A549 (cell line): ENCODE data around the gene TGFBR2. TPM values are rescaled to one million over a fixed set of nuclear protein-coding genes. Genes with fewer than 3 reads are reported as not detected.

Source experiments
- ATAC-seq, 2 experiments: fragments of 200-7000 bp in 1 of 2; fragments of >200 bp in 1 of 2; cut with Nextera tagmentation in 1 of 2; cut with Tn5 transposase in 1 of 2; 3 replicates each; pipeline versions ENCODE4 v1.8.0 to v1.9.1; 2018 to 2020; ENCODE audit warnings: mild to moderate bottlenecking in 1 of 2, moderate library complexity in 1 of 2
- CTCF ChIA-PET: fragments of 300-600 bp; sonication (Branson Sonifier 250); formaldehyde crosslinking; extraction: SDS; loops from one replicate; lab custom pipeline; 2021; ENCODE audit warnings: antibody characterized with exemption, inconsistent platforms; lab: Yijun Ruan, JAX
- POLR2A ChIA-PET: fragments of 350-600 bp; formaldehyde crosslinking; extraction: SDS; loops from one replicate; lab custom pipeline; 2021; ENCODE audit warnings: antibody characterized with exemption, inconsistent platforms; lab: Yijun Ruan, JAX
- DNase-seq, 2 experiments: peaks; one replicate each; pipeline versions ENCODE4 v3.0.0 to v3.0.0-alpha.2; 2011 to 2016; ENCODE audit warnings: low read depth in 1 of 2, low spot score in 1 of 2
- FAIRE-seq: peaks from 2 replicates; lab custom pipeline; 2011; peaks lifted over from hg19 to GRCh38; lab: Jason Lieb, UNC
- H3K27ac ChIP-seq, 2 experiments: fragments of >200 bp; sonication (Bioruptor Twin); formaldehyde crosslinking; 3 replicates each; pipeline ENCODE4 v1.5.1; 2016 to 2017
- H3K4me1 ChIP-seq: fragments of >200 bp; sonication (Bioruptor Twin); formaldehyde crosslinking; 3 replicates; pipeline ENCODE4 v1.6.1; 2016
- H3K4me2 ChIP-seq: fragments of >200 bp; sonication (Bioruptor Twin); formaldehyde crosslinking; 3 replicates; pipeline ENCODE4 v1.6.1; 2016
- H3K4me3 ChIP-seq: fragments of >200 bp; sonication (Bioruptor Twin); formaldehyde crosslinking; 3 replicates; pipeline ENCODE4 v1.5.1; 2016
- H3K9me3 ChIP-seq: fragments of >200 bp; sonication (Bioruptor Twin); formaldehyde crosslinking; 3 replicates; pipeline ENCODE4 v1.6.1; 2016
- BCL3 ChIP-seq: fragments of >200 bp; sonication (Bioruptor Twin); formaldehyde crosslinking; IDR thresholded peaks from 3 replicates; pipeline ENCODE4 v1.6.1; 2016
- CBX8 ChIP-seq: fragments of 200-600 bp; sonication (generic); IDR thresholded peaks from 2 replicates; pipeline ENCODE4 v1.6.1; 2016
- CEBPB ChIP-seq, 2 experiments: fragments of >200 bp in 1 of 2; sonication (Bioruptor Twin) in 1 of 2; formaldehyde crosslinking in 1 of 2; IDR thresholded peaks; 2 replicates each; pipeline ENCODE4 v1.6.1; 2012 to 2016
- CHD4 ChIP-seq: fragments of 200-600 bp; sonication (generic); IDR thresholded peaks from 2 replicates; pipeline ENCODE4 v1.6.1; 2016; ENCODE audit warnings: antibody characterized with exemption, mild to moderate bottlenecking, borderline replicate concordance
- E2F6 ChIP-seq: IDR thresholded peaks from 2 replicates; pipeline ENCODE4 v1.6.1; 2012; ENCODE audit warnings: low read depth, borderline replicate concordance
- EHMT2 ChIP-seq: fragments of 200-600 bp; sonication (generic); IDR thresholded peaks from 2 replicates; pipeline ENCODE4 v1.6.1; 2016; ENCODE audit warnings: antibody characterized with exemption, low read depth, mild to moderate bottlenecking, moderate library complexity
- ELK1 ChIP-seq: fragments of 150-350 bp; IDR thresholded peaks from 2 replicates; pipeline ENCODE4 v1.6.1; 2014; ENCODE audit warnings: low read depth, mild to moderate bottlenecking, low read length
- ESRRA ChIP-seq: fragments of 150-350 bp; IDR thresholded peaks from 2 replicates; pipeline ENCODE4 v1.6.1; 2014; ENCODE audit warnings: mild to moderate bottlenecking, low read length, borderline replicate concordance
- FOXS1 ChIP-seq: fragments of 250-450 bp; sonication (Bioruptor Pico); IDR thresholded peaks from 2 replicates; pipeline ENCODE4 v1.5.0; 2020; ENCODE audit warnings: mild to moderate bottlenecking, moderate library complexity
- GATA3 ChIP-seq: IDR thresholded peaks from 2 replicates; pipeline ENCODE4 v1.6.1; 2012; ENCODE audit warnings: borderline replicate concordance
- HMGXB4 ChIP-seq: fragments of 250-450 bp; sonication (Bioruptor Pico); IDR thresholded peaks from 2 replicates; pipeline ENCODE4 v1.5.0; 2021; ENCODE audit warnings: mild to moderate bottlenecking, moderate library complexity, borderline replicate concordance
- HOXB13 ChIP-seq: fragments of 250-450 bp; sonication (Bioruptor Pico); IDR thresholded peaks from 2 replicates; pipeline ENCODE4 v1.5.0; 2020; ENCODE audit warnings: low read depth, mild to moderate bottlenecking, moderate library complexity
- HOXB5 ChIP-seq: fragments of 250-450 bp; sonication (Bioruptor Pico); IDR thresholded peaks from 2 replicates; pipeline ENCODE4 v1.5.0; 2020; ENCODE audit warnings: mild to moderate bottlenecking, moderate library complexity
- KDM5A ChIP-seq: fragments of 200-600 bp; sonication (generic); IDR thresholded peaks from 2 replicates; pipeline ENCODE4 v1.6.1; 2016; ENCODE audit warnings: antibody characterized with exemption, mild to moderate bottlenecking
- MAZ ChIP-seq: fragments of 150-350 bp; IDR thresholded peaks from 2 replicates; pipeline ENCODE4 v1.6.1; 2014; ENCODE audit warnings: antibody characterized with exemption, low read depth, low read length, borderline replicate concordance
- NR3C1 ChIP-seq: fragments of >200 bp; sonication (Bioruptor Twin); formaldehyde crosslinking; IDR thresholded peaks from 3 replicates; pipeline ENCODE4 v1.6.1; 2017
- RAD21 ChIP-seq, 2 experiments: fragments of >200 bp in 1 of 2; sonication (Bioruptor Twin) in 1 of 2; formaldehyde crosslinking in 1 of 2; IDR thresholded peaks in 1 of 2; conservative IDR thresholded peaks in 1 of 2; 2 replicates in 1 of 2; 3 replicates in 1 of 2; pipeline ENCODE4 v1.6.1; 2012 to 2018; ENCODE audit warnings: inconsistent platforms in 1 of 2
- REST ChIP-seq: fragments of 200-600 bp; sonication (generic); IDR thresholded peaks from 2 replicates; pipeline ENCODE4 v1.6.1; 2016; ENCODE audit warnings: antibody characterized with exemption, mild to moderate bottlenecking, moderate library complexity
- RNF2 ChIP-seq: fragments of 200-600 bp; sonication (generic); IDR thresholded peaks from 2 replicates; pipeline ENCODE4 v1.6.1; 2016; ENCODE audit warnings: low read depth, mild to moderate bottlenecking, antibody characterized with exemption, moderate library complexity, borderline replicate concordance
- ZFP36 ChIP-seq: fragments of 450-650 bp; IDR thresholded peaks from 2 replicates; pipeline ENCODE4 v1.6.1; 2014; ENCODE audit warnings: borderline replicate concordance; ENCODE audit not compliant: partially characterized antibody
- ZSCAN20 ChIP-seq: fragments of 250-450 bp; sonication (Bioruptor Pico); IDR thresholded peaks from 2 replicates; pipeline ENCODE4 v1.8.0; 2022; ENCODE audit warnings: mild to moderate bottlenecking, moderate library complexity
- WGBS: methylation state at CpG from one replicate; pipeline ENCODE4 v1.1.6; 2017; ENCODE audit errors: missing lambda C conversion rate; 5-methylcytosine and 5-hydroxymethylcytosine counted together
- polyA plus RNA-seq, 4 experiments: library from polyadenylated mRNA; depleted of rRNA in 3 of 4; stranded (reverse); fragments of >200 nt; fragmentation: RNase III in 1 of 4; extraction: RNeasy Plus Mini Kit Qiagen cat#74134 plus additional on column Dnase treatment in 1 of 4; gene quantifications; 2 replicates in 3 of 4; 3 replicates in 1 of 4; pipeline ENCODE4 v1.2.3, GENCODE V29; 2011 to 2017

TGFBR2 gene
- polyA plus RNA-seq, 2 of the 4 experiments (the other 2 are of a cell fraction): 48.5 to 97.4 TPM

GRCh38 chr3:30567139-30567753, 39.2 kb upstream of the TGFBR2 start:
- POLR2A ChIA-PET: no interaction called here
- DNase-seq: no peak
- Histone ChIP-seq H3K4me1 (no peaks in the 10 kb centered on the region), H3K4me3 (no peak overlapping the region), H3K27ac (peak overlapping the region in 1 of 2 experiments; percentile 59; a peak in 3 of 6 replicates), H3K9me3 (peaks cover 6% of the 10 kb centered on the region; the same call in 2 of the 3 replicates), H3K4me2 (no peak overlapping the region)
- FAIRE-seq: no peak
- CTCF ChIA-PET: interaction anchor here (0.7 to 1.3 kb wide), 3 partner anchors 8 to 19 kb away, joined by 3 read pairs; no protein-coding TSS in a partner anchor
- peak in 1 of 2 experiments; percentile 28; a peak in 1 of 6 replicates for ATAC-seq
- TF ChIP-seq CEBPB (IDR thresholded peaks at IDR 0.05) (no peak), RAD21 (conservative IDR thresholded peaks at IDR 0.05 in 1 of 2, IDR thresholded peaks at IDR 0.05 in 1 of 2) (peak in 1 of 2 experiments; percentile 8; a peak in 1 of 5 replicates), HOXB5 (no peak)
- 93% methylated on average over 8 of the region's 8 CpGs for WGBS

- peaks cover 28% of the 10 kb centered on the region for H3K4me1 ChIP-seq
- H3K4me3 ChIP-seq: no peak overlapping the region
- H3K4me2 ChIP-seq: no peak overlapping the region
- peak overlapping the region in 1 of 2 experiments; percentile 83; a peak in 3 of 6 replicates for H3K27ac ChIP-seq
- WGBS: 70% methylated on average over 4 of the region's 4 CpGs
- ChIA-PET POLR2A (no interaction called here), CTCF (no interaction called here)
- no peak for DNase-seq
- FAIRE-seq: no peak
- peaks cover 3% of the 10 kb centered on the region; the same call in 1 of the 3 replicates for H3K9me3 ChIP-seq
- no peak for ATAC-seq
- TF ChIP-seq HOXB13 (no peak), ESRRA (no peak), ZSCAN20 (CRISPR knock-in tag) (no peak), CBX8 (no peak), E2F6 (no peak), RNF2 (no peak), KDM5A (no peak), MAZ (no peak), NR3C1 (no peak), FOXS1 (no peak), RAD21 (conservative IDR thresholded peaks at IDR 0.05 in 1 of 2, IDR thresholded peaks at IDR 0.05 in 1 of 2) (no peak), BCL3 (no peak)
Measured at GRCh38 chr3:30576946-30577345, 29.5 kb upstream of the TGFBR2 start.

- ATAC-seq (no peak), DNase-seq (no peak), FAIRE-seq (no peak)
- peaks cover 28% of the 10 kb centered on the region for H3K4me1 ChIP-seq
- no peaks in the 10 kb centered on the region for H3K9me3 ChIP-seq
- CTCF ChIA-PET: interaction anchor here (0.6 to 1.5 kb wide), 2 partner anchors 19 to 1762 kb away, joined by 3 read pairs; no protein-coding TSS in a partner anchor
- H3K4me3 ChIP-seq: no peak overlapping the region
- H3K4me2 ChIP-seq: peak overlapping the region; percentile 57
- peak overlapping the region; percentile 63 to 83 for H3K27ac ChIP-seq
- POLR2A ChIA-PET: no interaction called here
- TF ChIP-seq EHMT2: no peak
- no peak for TF ChIP-seq RNF2
- no peak for TF ChIP-seq GATA3
- no peak for TF ChIP-seq E2F6
- TF ChIP-seq ZFP36: no peak
- TF ChIP-seq HMGXB4 (CRISPR knock-in tag): no peak
- no peak for TF ChIP-seq REST
- no peak for TF ChIP-seq BCL3
- TF ChIP-seq ELK1: no peak
- TF ChIP-seq CHD4: no peak
Measured at GRCh38 chr3:30577788-30578187, 28.6 kb upstream of the TGFBR2 start.
